SH-SY5Y (cell line): ENCODE results near the gene GREB1L.

Experiments used
- GATA2 ChIP-seq: IDR thresholded peaks from 2 replicates; pipeline ENCODE4 v1.6.1; 2011; ENCODE audit warnings: mild to moderate bottlenecking, low read depth, low read length
- GATA3 ChIP-seq: IDR thresholded peaks from 2 replicates; pipeline ENCODE4 v1.6.1; 2011; ENCODE audit warnings: low read depth, mild to moderate bottlenecking, low read length, moderate library complexity

- no peak for TF ChIP-seq GATA3
- no peak for TF ChIP-seq GATA2
These were observed 38.3 kb upstream of the GREB1L start for GRCh38 chr18:21203542-21204241.
